Retinal pigment epithelial cell (primary cell): ENCODE measurements around the gene PRDM8.

ENCODE experiments used
- DNase-seq: peaks from one replicate; pipeline ENCODE4 v3.0.0-alpha.2; 2010; ENCODE audit warnings: low read depth
- H3K4me3 ChIP-seq: 2 replicates; pipeline ENCODE4 v1.5.1; 2011; ENCODE audit warnings: mild to moderate bottlenecking, low read length, control low read depth, moderate library complexity
- CTCF ChIP-seq: conservative IDR thresholded peaks from 2 replicates; pipeline ENCODE4 v1.5.1; 2011; ENCODE audit warnings: low read depth, low read length, control low read depth, inconsistent platforms

Gene PRDM8

GRCh38 chr4:80188457-80188800, 8.9 kb upstream of the PRDM8 start:
- H3K4me3 ChIP-seq: no peak overlapping the region
- DNase-seq: no peak
- no peak for TF ChIP-seq CTCF

GRCh38 chr4:80188801-80189458, 8.4 kb upstream of the PRDM8 start:
- TF ChIP-seq CTCF: no peak
- DNase-seq: no peak
- no peak overlapping the region for H3K4me3 ChIP-seq

GRCh38 chr4:80189581-80189955, 7.7 kb upstream of the PRDM8 start:
- no peak for TF ChIP-seq CTCF
- no peak overlapping the region for H3K4me3 ChIP-seq
- no peak for DNase-seq

- TF ChIP-seq CTCF: no peak
- H3K4me3 ChIP-seq: no peak overlapping the region
These were observed 7.2 kb upstream of the PRDM8 start for GRCh38 chr4:80189956-80190677.

GRCh38 chr4:80192252-80192866, 4.9 kb upstream of the PRDM8 start:
- no peak for DNase-seq
- no peak for TF ChIP-seq CTCF
- H3K4me3 ChIP-seq: no peak overlapping the region

More at GRCh38 chr4:80189956-80190677, 7.2 kb upstream of the PRDM8 start:
- DNase-seq: no peak

- H3K4me3 ChIP-seq: no peak overlapping the region
- no peak for TF ChIP-seq CTCF
- no peak for DNase-seq
These were observed 4.4 kb upstream of the PRDM8 start for GRCh38 chr4:80192937-80193336.
